Mammary epithelial cell (primary cell): ENCODE measurements around the gene CD164.

Experiments
- EZH2 ChIP-seq: IDR thresholded peaks from 2 replicates; pipeline ENCODE4 v1.6.1; 2012; ENCODE audit warnings: low read length, inconsistent platforms, borderline replicate concordance
- TF ChIP-seq, protein P1 (sequence below), 2 donors: IDR thresholded peaks in 1 of 2; conservative IDR thresholded peaks in 1 of 2; 2 replicates each; pipeline ENCODE4 v1.5.1; 2011 to 2012; ENCODE audit warnings: inconsistent platforms in 2 of 2, low read length in 2 of 2, mild to moderate bottlenecking in 2 of 2, control low read depth in 1 of 2, low read depth in 1 of 2; ENCODE audit not compliant: insufficient read depth in 1 of 2; ENCODE audit errors: extremely low read depth in 1 of 2

DNA sequence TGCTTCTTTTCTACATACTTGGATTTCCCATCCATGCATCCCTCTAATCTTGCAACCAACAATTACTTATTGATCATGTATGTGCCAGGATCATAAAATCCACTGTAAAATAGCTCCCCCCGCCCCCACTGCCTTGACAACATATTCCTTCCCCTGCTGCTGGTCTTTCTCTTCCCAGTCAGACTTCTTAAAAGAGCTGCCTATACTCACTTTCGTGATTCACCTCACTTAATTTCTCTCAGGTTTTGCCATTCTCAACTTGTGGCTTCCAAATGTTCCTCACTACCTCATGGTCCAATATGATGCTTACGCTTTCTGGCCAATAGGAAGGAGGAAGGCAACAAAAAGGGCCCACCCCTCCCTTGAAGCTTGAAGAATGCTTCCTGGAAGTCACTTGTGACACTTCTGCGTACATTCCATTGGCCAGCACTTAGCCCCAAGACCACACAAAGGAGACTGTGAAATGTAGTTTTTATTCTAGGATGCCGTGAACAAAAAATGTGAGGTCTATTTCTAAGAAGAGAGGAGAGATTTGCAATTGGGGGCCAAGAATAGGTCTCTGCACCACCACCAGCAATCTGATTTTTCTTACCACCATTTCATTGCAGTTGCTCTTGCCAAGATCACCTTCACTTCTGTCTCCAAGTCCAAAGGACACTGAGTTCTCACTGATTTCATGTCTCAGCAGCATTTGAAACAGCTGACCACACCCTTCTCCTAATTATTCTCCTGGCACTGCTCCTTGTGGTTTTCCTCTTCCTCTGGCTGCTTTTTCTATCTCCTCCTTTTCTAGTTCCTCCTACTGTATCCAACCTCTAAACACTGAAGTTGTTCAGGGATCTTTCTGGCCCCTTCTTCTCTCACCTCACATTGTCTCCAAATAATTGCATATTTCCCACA is 30.8 kb downstream of the CD164 start:
- TF ChIP-seq EZH2 = no peak
- TF ChIP-seq, protein P1, sequence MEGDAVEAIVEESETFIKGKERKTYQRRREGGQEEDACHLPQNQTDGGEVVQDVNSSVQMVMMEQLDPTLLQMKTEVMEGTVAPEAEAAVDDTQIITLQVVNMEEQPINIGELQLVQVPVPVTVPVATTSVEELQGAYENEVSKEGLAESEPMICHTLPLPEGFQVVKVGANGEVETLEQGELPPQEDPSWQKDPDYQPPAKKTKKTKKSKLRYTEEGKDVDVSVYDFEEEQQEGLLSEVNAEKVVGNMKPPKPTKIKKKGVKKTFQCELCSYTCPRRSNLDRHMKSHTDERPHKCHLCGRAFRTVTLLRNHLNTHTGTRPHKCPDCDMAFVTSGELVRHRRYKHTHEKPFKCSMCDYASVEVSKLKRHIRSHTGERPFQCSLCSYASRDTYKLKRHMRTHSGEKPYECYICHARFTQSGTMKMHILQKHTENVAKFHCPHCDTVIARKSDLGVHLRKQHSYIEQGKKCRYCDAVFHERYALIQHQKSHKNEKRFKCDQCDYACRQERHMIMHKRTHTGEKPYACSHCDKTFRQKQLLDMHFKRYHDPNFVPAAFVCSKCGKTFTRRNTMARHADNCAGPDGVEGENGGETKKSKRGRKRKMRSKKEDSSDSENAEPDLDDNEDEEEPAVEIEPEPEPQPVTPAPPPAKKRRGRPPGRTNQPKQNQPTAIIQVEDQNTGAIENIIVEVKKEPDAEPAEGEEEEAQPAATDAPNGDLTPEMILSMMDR (conservative IDR thresholded peaks at IDR 0.05 in 1 of 2, IDR thresholded peaks at IDR 0.05 in 1 of 2; ENCODE audit: extremely low read depth in 1 of 2, insufficient read depth in 1 of 2, low read depth in 1 of 2, low read length in 2 of 2) = no peak
